Measurements from ENCODE around the gene VARS2.
"Not testable (repeated sequence)": the region's sequence is repeated elsewhere in the genome, so short reads cannot be mapped to it uniquely, and the experiment has no call there.

Gene VARS2

GRCh38 chr6:30902196-30902595 is 11.8 kb upstream of the VARS2 start:
- not testable (repeated sequence) for H3K4ac ChIP-seq (ENCODE audit: low read depth, low read length); H2BK15ac ChIP-seq (replicated peaks; ENCODE audit: low read depth); H3K4me2 ChIP-seq (ENCODE audit: low read length); H2BK120ac ChIP-seq (ENCODE audit: low read depth, low read length); H3K27ac ChIP-seq (ENCODE audit: low read depth, low read length); DNase-seq; H4K5ac ChIP-seq (ENCODE audit: low read length); H3K79me2 ChIP-seq (ENCODE audit: control insufficient read depth, insufficient read depth, low read length); H3K9ac ChIP-seq (ENCODE audit: low read length); H3K79me1 ChIP-seq (ENCODE audit: low read length); H3K23ac ChIP-seq (ENCODE audit: low read length); H3K56ac ChIP-seq (ENCODE audit: low read length); H3K18ac ChIP-seq (ENCODE audit: low read length); H2AK5ac ChIP-seq (ENCODE audit: low read length); H3K27me3 ChIP-seq (ENCODE audit: insufficient read depth, low read length, poor library complexity); H4K8ac ChIP-seq (ENCODE audit: low read depth, low read length); H3K36me3 ChIP-seq (ENCODE audit: control insufficient read depth, insufficient read depth, low read length); H2BK5ac ChIP-seq (ENCODE audit: low read length); H3K4me1 ChIP-seq (ENCODE audit: control insufficient read depth, low read depth, low read length); H3K4me3 ChIP-seq (ENCODE audit: low read length)
- WGBS (ENCODE audit: extremely low coverage, insufficient coverage, low lambda C conversion rate) = no CpG with 5 or more reads among the region's 9 CpGs

GRCh38 chr6:30902709-30903108 is 11.3 kb upstream of the VARS2 start:
- no CpG with 5 or more reads among the region's 5 CpGs for WGBS (ENCODE audit: extremely low coverage, insufficient coverage, low lambda C conversion rate)
- Histone ChIP-seq H3K4me3 (ENCODE audit: low read length) (no peak overlapping the region), H3K4me2 (ENCODE audit: low read length) (no peak overlapping the region), H3K23ac (ENCODE audit: low read length) (no peak overlapping the region), H3K79me1 (ENCODE audit: low read length) (no peaks in the 10 kb centered on the region), H3K56ac (ENCODE audit: low read length) (no peak overlapping the region), H4K8ac (ENCODE audit: low read depth, low read length) (no peak overlapping the region), H3K18ac (ENCODE audit: low read length) (no peak overlapping the region), H3K36me3 (ENCODE audit: control insufficient read depth, insufficient read depth, low read length) (peaks cover 4% of the 10 kb centered on the region), H3K4ac (ENCODE audit: low read depth, low read length) (no peak overlapping the region), H3K79me2 (ENCODE audit: control insufficient read depth, insufficient read depth, low read length) (no peaks in the 10 kb centered on the region), H2BK120ac (ENCODE audit: low read depth, low read length) (no peak overlapping the region), H4K5ac (ENCODE audit: low read length) (no peak overlapping the region), H3K9ac (ENCODE audit: low read length) (no peak overlapping the region), H2BK15ac (replicated peaks; ENCODE audit: low read depth) (no peak overlapping the region), H3K27me3 (ENCODE audit: insufficient read depth, low read length, poor library complexity) (no peaks in the 10 kb centered on the region), H3K27ac (ENCODE audit: low read depth, low read length) (no peak overlapping the region), H2AK5ac (ENCODE audit: low read length) (no peak overlapping the region), H3K4me1 (ENCODE audit: control insufficient read depth, low read depth, low read length) (no peaks in the 10 kb centered on the region), H2BK5ac (ENCODE audit: low read length) (no peak overlapping the region)
- no peak for DNase-seq

- H2BK15ac ChIP-seq (replicated peaks; ENCODE audit: low read depth) = no peak overlapping the region
- no peaks in the 10 kb centered on the region for H3K27me3 ChIP-seq (ENCODE audit: insufficient read depth, low read length, poor library complexity)
- no peak overlapping the region for H3K23ac ChIP-seq (ENCODE audit: low read length)
- no peak overlapping the region for H4K8ac ChIP-seq (ENCODE audit: low read depth, low read length)
- no peak overlapping the region for H4K5ac ChIP-seq (ENCODE audit: low read length)
- no peak overlapping the region for H3K4ac ChIP-seq (ENCODE audit: low read depth, low read length)
- no peaks in the 10 kb centered on the region for H3K79me1 ChIP-seq (ENCODE audit: low read length)
- no peaks in the 10 kb centered on the region for H3K4me1 ChIP-seq (ENCODE audit: control insufficient read depth, low read depth, low read length)
- no peak overlapping the region for H2BK5ac ChIP-seq (ENCODE audit: low read length)
- no peak overlapping the region for H2BK120ac ChIP-seq (ENCODE audit: low read depth, low read length)
- H3K27ac ChIP-seq (ENCODE audit: low read depth, low read length) = no peak overlapping the region
- H2AK5ac ChIP-seq (ENCODE audit: low read length) = no peak overlapping the region
- no peak for DNase-seq
- peaks cover 4% of the 10 kb centered on the region for H3K36me3 ChIP-seq (ENCODE audit: control insufficient read depth, insufficient read depth, low read length)
- no peak overlapping the region for H3K56ac ChIP-seq (ENCODE audit: low read length)
- H3K4me2 ChIP-seq (ENCODE audit: low read length) = no peak overlapping the region
- no peak overlapping the region for H3K9ac ChIP-seq (ENCODE audit: low read length)
- H3K18ac ChIP-seq (ENCODE audit: low read length) = no peak overlapping the region
- H3K79me2 ChIP-seq (ENCODE audit: control insufficient read depth, insufficient read depth, low read length) = no peaks in the 10 kb centered on the region
- no peak overlapping the region for H3K4me3 ChIP-seq (ENCODE audit: low read length)
- no CpG with 5 or more reads among the region's 4 CpGs for WGBS (ENCODE audit: extremely low coverage, insufficient coverage, low lambda C conversion rate)
Measured at GRCh38 chr6:30903236-30903635, 10.8 kb upstream of the VARS2 start.

- not testable (repeated sequence) for H3K79me1 ChIP-seq (ENCODE audit: low read length); H4K8ac ChIP-seq (ENCODE audit: low read depth, low read length); H3K27me3 ChIP-seq (ENCODE audit: insufficient read depth, low read length, poor library complexity); H3K4me1 ChIP-seq (ENCODE audit: control insufficient read depth, low read depth, low read length); H2AK5ac ChIP-seq (ENCODE audit: low read length); H2BK120ac ChIP-seq (ENCODE audit: low read depth, low read length); H4K5ac ChIP-seq (ENCODE audit: low read length); DNase-seq; H3K79me2 ChIP-seq (ENCODE audit: control insufficient read depth, insufficient read depth, low read length); H3K27ac ChIP-seq (ENCODE audit: low read depth, low read length); H3K36me3 ChIP-seq (ENCODE audit: control insufficient read depth, insufficient read depth, low read length); H3K23ac ChIP-seq (ENCODE audit: low read length); H3K4ac ChIP-seq (ENCODE audit: low read depth, low read length); H2BK15ac ChIP-seq (replicated peaks; ENCODE audit: low read depth); H3K18ac ChIP-seq (ENCODE audit: low read length); H2BK5ac ChIP-seq (ENCODE audit: low read length)
- Histone ChIP-seq H3K9ac (ENCODE audit: low read length) (peak overlapping the region; percentile 58), H3K4me3 (ENCODE audit: low read length) (peak overlapping the region; percentile 28), H3K56ac (ENCODE audit: low read length) (peak overlapping the region; percentile 76), H3K4me2 (ENCODE audit: low read length) (peak overlapping the region; percentile 20)
- no CpG with 5 or more reads among the region's 16 CpGs for WGBS (ENCODE audit: extremely low coverage, insufficient coverage, low lambda C conversion rate)
Measured at GRCh38 chr6:30907290-30907757, 6.7 kb upstream of the VARS2 start.

GRCh38 chr6:30907758-30908591 is 6.1 kb upstream of the VARS2 start, which contains the start of gene GTF2H4:
GTF2H4 (plus strand) TSS chr6:30908207.
- no CpG with 5 or more reads among the region's 49 CpGs for WGBS (ENCODE audit: extremely low coverage, insufficient coverage, low lambda C conversion rate)
- H4K8ac ChIP-seq (ENCODE audit: low read depth, low read length) = no peak within 1 kb of the TSS
- H2BK120ac ChIP-seq (ENCODE audit: low read depth, low read length) = no peak within 1 kb of the TSS
- peak within 1 kb of the TSS; percentile 11 for H3K18ac ChIP-seq (ENCODE audit: low read length)
- no peak within 1 kb of the TSS for H3K4ac ChIP-seq (ENCODE audit: low read depth, low read length)
- peaks cover 3% of the 10 kb centered on the region for H3K4me1 ChIP-seq (ENCODE audit: control insufficient read depth, low read depth, low read length)
- H3K27ac ChIP-seq (ENCODE audit: low read depth, low read length) = no peak within 1 kb of the TSS
- no peak within 1 kb of the TSS for H2BK15ac ChIP-seq (replicated peaks; ENCODE audit: low read depth)
- H3K79me1 ChIP-seq (ENCODE audit: low read length) = peaks cover 6% of the 10 kb centered on the region
- no peaks in the 10 kb centered on the region for H3K27me3 ChIP-seq (ENCODE audit: insufficient read depth, low read length, poor library complexity)
- H2BK5ac ChIP-seq (ENCODE audit: low read length) = no peak within 1 kb of the TSS
- no peak within 1 kb of the TSS for H3K23ac ChIP-seq (ENCODE audit: low read length)
- peak within 1 kb of the TSS; percentile 20 for H3K4me2 ChIP-seq (ENCODE audit: low read length)
- no peak within 1 kb of the TSS for H4K5ac ChIP-seq (ENCODE audit: low read length)
- H2AK5ac ChIP-seq (ENCODE audit: low read length) = no peak within 1 kb of the TSS
- peak within 1 kb of the TSS; percentile 89 for H3K56ac ChIP-seq (ENCODE audit: low read length)
- H3K36me3 ChIP-seq (ENCODE audit: control insufficient read depth, insufficient read depth, low read length) = no peaks in the 10 kb centered on the region
- peak within 1 kb of the TSS; percentile 78 for H3K9ac ChIP-seq (ENCODE audit: low read length)
- H3K4me3 ChIP-seq (ENCODE audit: low read length) = peak within 1 kb of the TSS; percentile 66
- H3K79me2 ChIP-seq (ENCODE audit: control insufficient read depth, insufficient read depth, low read length) = peaks cover 8% of the 10 kb centered on the region
- peak; percentile 100 for DNase-seq
